Uterus (tissue), 4 donors: ENCODE measurements around the gene PGBD5. TPM values are rescaled to one million over a fixed set of nuclear protein-coding genes. Genes with fewer than 3 reads are reported as not detected.

Experiments
- DNase-seq, 2 donors: peaks; one replicate each; pipeline ENCODE4 v3.0.0-alpha.2; 2019 to 2020
- H3K27ac ChIP-seq, 2 donors: fragments of 200-600 bp; sonication (generic); 1 replicate in 1 of 2; 2 replicates in 1 of 2; pipeline ENCODE4 v1.5.1; 2016 to 2018
- H3K27me3 ChIP-seq, 2 donors: fragments of 200-600 bp; sonication (generic); one replicate each; pipeline ENCODE4 v1.5.1; 2018 to 2019; ENCODE audit warnings: control low read depth in 1 of 2
- H3K36me3 ChIP-seq, 2 donors: fragments of 200-600 bp; sonication (generic); one replicate each; pipeline ENCODE4 v1.5.1; 2019; ENCODE audit warnings: control low read depth in 1 of 2
- H3K4me1 ChIP-seq, 2 donors: fragments of 200-600 bp; sonication (generic); one replicate each; pipeline ENCODE4 v1.5.1; 2018 to 2019; ENCODE audit warnings: control low read depth in 1 of 2
- H3K4me3 ChIP-seq, 2 donors: fragments of 200-600 bp; sonication (generic); 1 replicate in 1 of 2; 2 replicates in 1 of 2; pipeline ENCODE4 v1.5.1; 2018 to 2019; ENCODE audit warnings: mild to moderate bottlenecking in 1 of 2
- H3K9me3 ChIP-seq, 2 donors: fragments of 200-600 bp; sonication (generic); one replicate each; pipeline ENCODE4 v1.5.1; 2019; ENCODE audit warnings: control low read depth in 1 of 2
- POLR2A ChIP-seq, 2 donors: fragments of 450-650 bp; IDR thresholded peaks; one replicate each; pipeline ENCODE4 v1.6.1; 2016; ENCODE audit warnings: antibody characterized with exemption in 2 of 2, mild to moderate bottlenecking in 1 of 2, moderate library complexity in 1 of 2
- intact Hi-C: fragments of 100-400 bp; cut with DNase I; formaldehyde crosslinking; loops from one replicate; pipeline ENCODE4 v1.15.1; 2023; ENCODE audit warnings: low total_unique reads
- total RNA-seq, 4 donors: library from RNA; depleted of rRNA in 3 of 4; stranded (reverse); fragments of >200 nt in 3 of 4; gene quantifications; one replicate each; pipeline versions ENCODE4 v1.1.0 to v1.2.4, GENCODE V29; 2014 to 2023
- TF ChIP-seq, protein P1 (sequence below), 4 experiments: fragments of 200-600 bp in 2 of 4; fragments of 450-650 bp in 2 of 4; sonication (generic) in 2 of 4; IDR thresholded peaks; one replicate each; pipeline ENCODE4 v1.5.1; 2016 to 2019; ENCODE audit warnings: antibody characterized with exemption in 4 of 4, mild to moderate bottlenecking in 2 of 4, moderate library complexity in 1 of 4
- donor health status: DM: yes; HTN: yes; CAD: no.

PGBD5 gene
- total RNA-seq, 4 donors from 2014 or later = under 0.01 to 0.69 (median 0.11) TPM

DNA sequence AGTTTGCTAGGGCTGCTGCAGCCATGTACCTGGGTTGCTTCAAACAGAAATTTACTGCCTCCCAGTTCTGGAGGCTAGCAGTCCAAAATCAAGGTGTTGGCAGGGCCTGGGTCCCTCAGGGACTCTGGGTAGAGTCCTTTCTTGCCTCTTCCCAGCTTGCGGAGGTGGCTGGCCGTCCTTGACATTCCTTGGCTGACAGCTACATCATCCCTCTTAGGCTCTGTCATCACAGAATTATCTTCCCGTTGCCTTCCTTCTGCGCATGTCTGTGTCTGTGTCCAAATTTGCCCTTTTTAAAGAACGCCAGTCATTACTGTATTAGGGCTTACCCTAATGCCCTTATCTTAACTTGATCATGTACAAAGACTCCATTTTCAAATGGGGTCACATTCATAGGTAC lies 37.6 kb upstream of the PGBD5 start:
- Histone ChIP-seq H3K4me3 (no peak overlapping the region), H3K27me3 (no peaks in the 10 kb centered on the region), H3K9me3 (no peaks in the 10 kb centered on the region), H3K27ac (no peak overlapping the region), H3K36me3 (no peaks in the 10 kb centered on the region), H3K4me1 (no peaks in the 10 kb centered on the region)
- no peak for DNase-seq
- intact Hi-C loops = no loop called here
- TF ChIP-seq, protein P1, sequence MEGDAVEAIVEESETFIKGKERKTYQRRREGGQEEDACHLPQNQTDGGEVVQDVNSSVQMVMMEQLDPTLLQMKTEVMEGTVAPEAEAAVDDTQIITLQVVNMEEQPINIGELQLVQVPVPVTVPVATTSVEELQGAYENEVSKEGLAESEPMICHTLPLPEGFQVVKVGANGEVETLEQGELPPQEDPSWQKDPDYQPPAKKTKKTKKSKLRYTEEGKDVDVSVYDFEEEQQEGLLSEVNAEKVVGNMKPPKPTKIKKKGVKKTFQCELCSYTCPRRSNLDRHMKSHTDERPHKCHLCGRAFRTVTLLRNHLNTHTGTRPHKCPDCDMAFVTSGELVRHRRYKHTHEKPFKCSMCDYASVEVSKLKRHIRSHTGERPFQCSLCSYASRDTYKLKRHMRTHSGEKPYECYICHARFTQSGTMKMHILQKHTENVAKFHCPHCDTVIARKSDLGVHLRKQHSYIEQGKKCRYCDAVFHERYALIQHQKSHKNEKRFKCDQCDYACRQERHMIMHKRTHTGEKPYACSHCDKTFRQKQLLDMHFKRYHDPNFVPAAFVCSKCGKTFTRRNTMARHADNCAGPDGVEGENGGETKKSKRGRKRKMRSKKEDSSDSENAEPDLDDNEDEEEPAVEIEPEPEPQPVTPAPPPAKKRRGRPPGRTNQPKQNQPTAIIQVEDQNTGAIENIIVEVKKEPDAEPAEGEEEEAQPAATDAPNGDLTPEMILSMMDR (IDR thresholded peaks at IDR 0.05) = no peak
- no peak for TF ChIP-seq POLR2A (IDR thresholded peaks at IDR 0.05)

DNA sequence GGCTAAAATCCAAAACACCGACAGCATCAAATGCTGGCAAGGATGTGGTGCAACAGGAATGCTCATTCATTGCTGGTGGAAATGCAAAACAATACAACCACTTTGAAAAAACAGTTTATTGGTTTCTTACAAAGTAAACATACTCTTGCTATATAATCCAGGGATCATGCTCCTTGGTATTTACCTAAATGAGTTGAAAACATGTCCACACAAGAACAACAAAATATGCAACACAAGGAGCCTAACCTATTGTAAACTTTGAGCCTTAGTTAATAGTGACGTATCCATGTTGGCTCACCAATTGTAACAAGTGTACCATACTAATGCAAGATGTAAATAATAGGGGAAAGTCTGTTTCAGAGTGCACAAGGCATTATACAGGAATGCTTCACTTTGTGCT lies 37.2 kb upstream of the PGBD5 start:
- H3K4me1 ChIP-seq = no peaks in the 10 kb centered on the region

DNA sequence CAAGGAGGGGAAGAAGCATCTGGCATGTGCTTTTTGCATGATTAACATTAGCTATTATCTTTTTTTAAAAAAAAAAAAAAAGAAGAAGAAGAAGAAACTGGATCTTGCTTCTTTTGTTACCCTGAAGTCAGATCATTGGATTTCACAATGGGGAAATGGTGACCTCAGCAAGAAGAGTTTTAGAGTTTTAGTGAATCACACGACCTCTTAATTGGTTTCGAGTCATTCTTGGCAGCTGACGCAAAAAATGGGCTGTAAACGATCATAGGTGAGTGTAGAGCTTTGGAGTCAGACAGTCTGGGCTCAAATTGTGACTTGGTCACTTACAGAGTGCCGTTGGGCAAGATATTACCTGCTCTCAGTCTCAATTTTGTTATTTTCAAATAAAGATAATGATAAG lies 33.3 kb upstream of the PGBD5 start:
- intact Hi-C loops = no loop called here
- Histone ChIP-seq H3K27ac (no peak overlapping the region), H3K4me1 (no peaks in the 10 kb centered on the region), H3K36me3 (no peaks in the 10 kb centered on the region), H3K4me3 (no peak overlapping the region), H3K27me3 (no peaks in the 10 kb centered on the region), H3K9me3 (no peaks in the 10 kb centered on the region)
- no peak for DNase-seq
- no peak for TF ChIP-seq POLR2A (IDR thresholded peaks at IDR 0.05)
- TF ChIP-seq, protein P1 (IDR thresholded peaks at IDR 0.05) = no peak

More for the DNA sequence above, 37.2 kb upstream of the PGBD5 start:
- TF ChIP-seq POLR2A (IDR thresholded peaks at IDR 0.05) = no peak
- TF ChIP-seq, protein P1 (IDR thresholded peaks at IDR 0.05) = no peak
- DNase-seq = no peak
- intact Hi-C loops = no loop called here
- Histone ChIP-seq H3K27ac (no peak overlapping the region), H3K4me3 (no peak overlapping the region), H3K9me3 (no peaks in the 10 kb centered on the region), H3K36me3 (no peaks in the 10 kb centered on the region), H3K27me3 (no peaks in the 10 kb centered on the region)

DNA sequence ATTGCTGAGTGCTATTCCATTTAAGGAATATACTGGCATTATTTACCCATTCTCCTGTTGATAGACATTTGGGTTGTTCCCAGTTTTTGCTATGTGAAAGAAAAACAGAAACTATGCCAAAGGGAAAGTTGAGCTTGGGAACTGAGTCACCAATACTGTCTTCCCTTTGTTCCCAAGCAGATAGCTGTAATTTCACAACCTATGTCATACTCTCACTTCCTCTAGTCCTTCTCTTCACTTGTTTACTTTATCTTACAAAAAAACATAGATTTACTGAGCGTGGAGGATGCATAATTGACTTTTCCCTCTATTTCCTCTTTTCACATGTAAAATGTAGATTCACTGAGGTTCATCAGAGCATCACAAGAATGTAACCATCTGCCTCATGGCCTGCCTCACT lies 32.4 kb upstream of the PGBD5 start:
- DNase-seq = no peak
- TF ChIP-seq POLR2A (IDR thresholded peaks at IDR 0.05) = no peak
- TF ChIP-seq, protein P1 (IDR thresholded peaks at IDR 0.05) = no peak
- intact Hi-C loops = no loop called here
- Histone ChIP-seq H3K4me3 (no peak overlapping the region), H3K4me1 (no peaks in the 10 kb centered on the region), H3K27me3 (no peaks in the 10 kb centered on the region), H3K9me3 (no peaks in the 10 kb centered on the region), H3K36me3 (no peaks in the 10 kb centered on the region), H3K27ac (no peak overlapping the region)

DNA sequence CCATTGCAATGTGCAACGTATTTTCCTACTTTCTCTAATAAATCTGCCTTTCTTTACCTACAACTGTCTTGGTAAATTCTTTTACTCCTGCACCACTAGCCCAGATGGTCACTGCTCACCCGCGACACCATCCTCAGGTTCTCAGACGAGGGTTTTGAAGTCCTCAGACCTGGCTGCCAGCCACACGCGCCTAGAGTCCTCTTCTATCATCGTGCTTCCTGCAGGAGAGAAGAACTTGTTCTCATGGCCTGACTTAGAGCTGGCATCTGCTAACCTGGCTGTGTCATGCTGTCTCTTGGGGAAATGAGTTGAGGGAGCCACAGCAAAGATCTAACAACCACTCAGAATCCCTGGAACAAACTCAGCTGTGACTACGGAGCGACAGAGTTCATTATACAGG lies 30.3 kb upstream of the PGBD5 start:
- intact Hi-C loops = no loop called here
- H3K27ac ChIP-seq = no peak overlapping the region
- DNase-seq = no peak
- H3K9me3 ChIP-seq = no peaks in the 10 kb centered on the region
- TF ChIP-seq, protein P1 (IDR thresholded peaks at IDR 0.05) = no peak
- TF ChIP-seq POLR2A (IDR thresholded peaks at IDR 0.05) = no peak
- H3K4me3 ChIP-seq = no peak overlapping the region
- no peaks in the 10 kb centered on the region for H3K36me3 ChIP-seq
- no peaks in the 10 kb centered on the region for H3K27me3 ChIP-seq
- no peaks in the 10 kb centered on the region for H3K4me1 ChIP-seq
